ENCODE measurements around the gene PPP2R2C.

DNA sequence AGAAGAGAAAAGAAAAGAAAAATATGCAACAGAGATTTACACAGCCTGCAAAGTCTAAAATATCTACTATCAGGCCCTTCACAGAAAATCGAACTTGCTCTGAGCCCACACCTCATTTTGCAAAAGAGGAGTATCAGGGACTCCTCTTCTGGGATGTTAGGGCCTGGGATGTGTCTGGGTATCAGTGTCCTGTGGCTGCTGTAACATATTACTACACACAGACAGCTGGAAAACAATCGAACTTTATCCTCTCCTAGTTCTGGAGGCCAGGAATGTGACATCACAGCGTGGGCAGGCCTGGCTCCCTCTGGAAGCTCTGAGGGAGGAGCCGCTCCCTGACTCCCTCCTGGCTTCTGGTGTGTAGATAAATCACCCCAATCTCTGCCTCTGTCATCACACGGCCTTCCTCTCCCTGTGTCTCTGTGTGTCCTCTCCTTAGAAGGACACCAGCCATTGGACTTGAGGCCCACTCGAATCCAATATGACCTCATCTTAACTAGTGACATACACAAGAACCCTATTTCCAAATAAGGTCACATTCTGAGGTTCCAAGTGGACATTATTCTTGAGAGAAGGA, 52.9 kb downstream of the PPP2R2C start:
- no peak for TF ChIP-seq CTCF (optimal IDR thresholded peaks at IDR 0.05 in 1 of 3, IDR thresholded peaks at IDR 0.05 in 1 of 3, conservative IDR thresholded peaks at IDR 0.05 in 1 of 3; ENCODE audit: extremely low read depth in 1 of 3, insufficient read depth in 2 of 3, low read length in 3 of 3)
- no peak for TF ChIP-seq EZH2 (IDR thresholded peaks at IDR 0.05; ENCODE audit: low read length)
